ENCODE measurements around the gene SYTL2.

GRCh38 chr11:85831050-85831449 lies 20.1 kb upstream of the SYTL2 start:
- TF ChIP-seq EZH2 (IDR thresholded peaks at IDR 0.05; ENCODE audit: low read length, unreplicated experiment) (no peak), CTCF (conservative IDR thresholded peaks at IDR 0.05; ENCODE audit: low read depth, low read length) (no peak)

All from PC-3 (cell line).